Ectodermal cell (in vitro differentiated cells): Measurements from ENCODE around the gene UGT1A8.
"Not testable (repeated sequence)": the region's sequence is repeated elsewhere in the genome, so short reads cannot be mapped to it uniquely, and the experiment has no call there.

Experiments
- H3K27ac ChIP-seq: 2 replicates; pipeline ENCODE4 v1.7.0; 2013; ENCODE audit warnings: mild to moderate bottlenecking, low read depth, low read length; ENCODE audit not compliant: insufficient read depth, poor library complexity, severe bottlenecking
- H3K27me3 ChIP-seq: 2 replicates; pipeline ENCODE4 v1.7.0; 2013; ENCODE audit warnings: mild to moderate bottlenecking, low read length; ENCODE audit not compliant: insufficient read depth, control insufficient read depth, poor library complexity, severe bottlenecking
- H3K36me3 ChIP-seq: one replicate; pipeline ENCODE4 v1.7.0; 2013; ENCODE audit warnings: low read length; ENCODE audit not compliant: control insufficient read depth, insufficient read depth
- H3K4me1 ChIP-seq: one replicate; pipeline ENCODE4 v1.7.0; 2013; ENCODE audit warnings: low read length; ENCODE audit not compliant: control insufficient read depth, insufficient read depth
- H3K4me3 ChIP-seq: 2 replicates; pipeline ENCODE4 v1.7.0; 2013; ENCODE audit warnings: low read depth, low read length, control low read depth; ENCODE audit not compliant: insufficient read depth
- H3K9me3 ChIP-seq: 2 replicates; pipeline ENCODE4 v1.7.0; 2013; ENCODE audit warnings: mild to moderate bottlenecking, low read length, moderate library complexity; ENCODE audit not compliant: control insufficient read depth
- WGBS, 2 experiments: methylation state at CpG; one replicate each; pipeline ENCODE4 v1.1.7; 2013; ENCODE audit warnings: missing lambda C conversion rate in 2 of 2; 5-methylcytosine and 5-hydroxymethylcytosine counted together

The UGT1A8 gene

GRCh38 chr2:233636306-233636705, 18.9 kb downstream of the UGT1A8 start, which contains the start of gene UGT1A10:
UGT1A10 (plus strand) TSS chr2:233636448; CDS start chr2:233636523, 75 bp downstream.
- not testable (repeated sequence) for H3K4me1 ChIP-seq, H3K9me3 ChIP-seq, H3K27me3 ChIP-seq, H3K27ac ChIP-seq, H3K4me3 ChIP-seq, H3K36me3 ChIP-seq
- 93 to 95% methylated on average over 10 of the region's 10 CpGs for WGBS, 2 experiments

- H3K36me3 ChIP-seq: no peaks in the 10 kb centered on the region
- H3K4me1 ChIP-seq: no peaks in the 10 kb centered on the region
- no peaks in the 10 kb centered on the region for H3K9me3 ChIP-seq
- H3K27me3 ChIP-seq: no peaks in the 10 kb centered on the region
- no peak overlapping the region for H3K4me3 ChIP-seq
- H3K27ac ChIP-seq: no peak overlapping the region
- WGBS, 2 experiments: 88 to 94% methylated on average over 4 to 5 of the region's 5 CpGs
Observed at GRCh38 chr2:233638836-233639235, 21.4 kb downstream of the UGT1A8 start.

- no peaks in the 10 kb centered on the region for H3K27me3 ChIP-seq
- H3K4me1 ChIP-seq: no peaks in the 10 kb centered on the region
- no peaks in the 10 kb centered on the region for H3K9me3 ChIP-seq
- no peak overlapping the region for H3K27ac ChIP-seq
- no peaks in the 10 kb centered on the region for H3K36me3 ChIP-seq
- H3K4me3 ChIP-seq: no peak overlapping the region
Observed at GRCh38 chr2:233639860-233640259, 22.4 kb downstream of the UGT1A8 start.

GRCh38 chr2:233643128-233643527, 25.7 kb downstream of the UGT1A8 start:
- Histone ChIP-seq H3K36me3 (no peaks in the 10 kb centered on the region), H3K27me3 (no peaks in the 10 kb centered on the region), H3K27ac (no peak overlapping the region), H3K4me1 (no peaks in the 10 kb centered on the region), H3K9me3 (no peaks in the 10 kb centered on the region), H3K4me3 (no peak overlapping the region)
- 91 to 95% methylated on average over 1 of the region's 1 CpG for WGBS, 2 experiments

- not testable (repeated sequence) for H3K9me3 ChIP-seq, H3K4me1 ChIP-seq, H3K27me3 ChIP-seq, H3K4me3 ChIP-seq, H3K27ac ChIP-seq, H3K36me3 ChIP-seq
- 90 to 94% methylated on average over 3 of the region's 3 CpGs for WGBS, 2 experiments
Observed at GRCh38 chr2:233646033-233646432, 28.6 kb downstream of the UGT1A8 start.

- no peaks in the 10 kb centered on the region for H3K9me3 ChIP-seq
- H3K4me3 ChIP-seq: no peak overlapping the region
- no peak overlapping the region for H3K27ac ChIP-seq
- H3K4me1 ChIP-seq: no peaks in the 10 kb centered on the region
- H3K27me3 ChIP-seq: no peaks in the 10 kb centered on the region
- 92 to 96% methylated on average over 2 to 3 of the region's 4 CpGs for WGBS, 2 experiments
- H3K36me3 ChIP-seq: no peaks in the 10 kb centered on the region
Observed at GRCh38 chr2:233650981-233651380, 33.5 kb downstream of the UGT1A8 start.

GRCh38 chr2:233651430-233651829, 34.0 kb downstream of the UGT1A8 start:
- Histone ChIP-seq H3K9me3 (no peaks in the 10 kb centered on the region), H3K27ac (no peak overlapping the region), H3K36me3 (no peaks in the 10 kb centered on the region), H3K27me3 (no peaks in the 10 kb centered on the region), H3K4me3 (no peak overlapping the region), H3K4me1 (no peaks in the 10 kb centered on the region)
- WGBS, 2 experiments: 93 to 98% methylated on average over 2 of the region's 2 CpGs

- Histone ChIP-seq H3K4me1 (no peaks in the 10 kb centered on the region), H3K36me3 (no peaks in the 10 kb centered on the region), H3K27me3 (no peaks in the 10 kb centered on the region), H3K9me3 (no peaks in the 10 kb centered on the region), H3K27ac (no peak overlapping the region), H3K4me3 (no peak overlapping the region)
- 87 to 88% methylated on average over 5 of the region's 6 CpGs for WGBS, 2 experiments
Observed at GRCh38 chr2:233654501-233654900, 37.1 kb downstream of the UGT1A8 start.

- 78 to 81% methylated on average over 1 of the region's 1 CpG for WGBS, 2 experiments
- Histone ChIP-seq H3K27ac (no peak overlapping the region), H3K4me3 (no peak overlapping the region), H3K9me3 (no peaks in the 10 kb centered on the region), H3K27me3 (no peaks in the 10 kb centered on the region), H3K4me1 (no peaks in the 10 kb centered on the region), H3K36me3 (no peaks in the 10 kb centered on the region)
Observed at GRCh38 chr2:233655043-233655442, 37.6 kb downstream of the UGT1A8 start.

GRCh38 chr2:233655943-233656342, 38.5 kb downstream of the UGT1A8 start:
- WGBS, 2 experiments: 89 to 100% methylated on average over 2 of the region's 3 CpGs
- not testable (repeated sequence) for H3K4me3 ChIP-seq, H3K27ac ChIP-seq, H3K36me3 ChIP-seq, H3K9me3 ChIP-seq, H3K4me1 ChIP-seq, H3K27me3 ChIP-seq

GRCh38 chr2:233656443-233656842, 39.0 kb downstream of the UGT1A8 start:
- 95 to 96% methylated on average over 10 of the region's 10 CpGs for WGBS, 2 experiments
- no peaks in the 10 kb centered on the region for H3K4me1 ChIP-seq
- no peaks in the 10 kb centered on the region for H3K36me3 ChIP-seq
- H3K27ac ChIP-seq: no peak overlapping the region
- H3K27me3 ChIP-seq: no peaks in the 10 kb centered on the region
- no peak overlapping the region for H3K4me3 ChIP-seq
- H3K9me3 ChIP-seq: no peaks in the 10 kb centered on the region
